Mesodermal cell (in vitro differentiated cells): ENCODE results near the gene TOP3A.

ENCODE experiments used
- H3K27ac ChIP-seq: 2 replicates; pipeline ENCODE4 v1.7.0; 2013; ENCODE audit warnings: mild to moderate bottlenecking, low read depth, low read length, moderate library complexity; ENCODE audit not compliant: severe bottlenecking
- H3K36me3 ChIP-seq: 2 replicates; pipeline ENCODE4 v1.7.1; 2013; ENCODE audit warnings: mild to moderate bottlenecking, low read length, moderate library complexity; ENCODE audit not compliant: control insufficient read depth, insufficient read depth
- H3K4me1 ChIP-seq: one replicate; pipeline ENCODE4 v1.7.1; 2013; ENCODE audit warnings: mild to moderate bottlenecking, low read length; ENCODE audit not compliant: insufficient read depth, control insufficient read depth, poor library complexity, severe bottlenecking
- H3K4me3 ChIP-seq: 2 replicates; pipeline ENCODE4 v1.7.0; 2013; ENCODE audit warnings: low read length, control low read depth, mild to moderate bottlenecking; ENCODE audit not compliant: insufficient read depth, poor library complexity, severe bottlenecking; ENCODE audit errors: extremely low read depth
- H3K9me3 ChIP-seq: 2 replicates; pipeline ENCODE4 v1.7.1; 2013; ENCODE audit warnings: mild to moderate bottlenecking, low read length, moderate library complexity; ENCODE audit not compliant: control insufficient read depth
- WGBS, 2 experiments: methylation state at CpG; one replicate each; pipeline ENCODE4 v1.1.5; 2013; ENCODE audit warnings: missing lambda C conversion rate in 2 of 2; ENCODE audit not compliant: insufficient coverage in 2 of 2; 5-methylcytosine and 5-hydroxymethylcytosine counted together

Gene TOP3A

GRCh38 chr17:18270046-18270931 lies 44.5 kb downstream of the TOP3A start:
- H3K36me3 ChIP-seq = peaks cover 34% of the 10 kb centered on the region
- no peaks in the 10 kb centered on the region for H3K9me3 ChIP-seq
- H3K4me3 ChIP-seq = no peak overlapping the region
- peaks cover 19% of the 10 kb centered on the region for H3K4me1 ChIP-seq
- no peak overlapping the region for H3K27ac ChIP-seq
- WGBS, 2 experiments = 92 to 96% methylated on average over 8 to 12 of the region's 14 CpGs

- 43 to 44% methylated on average over 11 to 12 of the region's 14 CpGs for whole genome bisulfite sequencing, 2 experiments
- H3K36me3 ChIP-seq = peaks cover 37% of the 10 kb centered on the region
- no peak overlapping the region for H3K4me3 ChIP-seq
- H3K27ac ChIP-seq = peak overlapping the region; percentile 91
- no peaks in the 10 kb centered on the region for H3K9me3 ChIP-seq
- peaks cover 19% of the 10 kb centered on the region for H3K4me1 ChIP-seq
Measured at GRCh38 chr17:18267927-18268711, 46.7 kb downstream of the TOP3A start.

- H3K36me3 ChIP-seq = peaks cover 39% of the 10 kb centered on the region
- peak overlapping the region; percentile 91 for H3K27ac ChIP-seq
- WGBS, 2 experiments = 96 to 97% methylated on average over 5 of the region's 10 CpGs
Measured at GRCh38 chr17:18267366-18267765, 47.4 kb downstream of the TOP3A start.

GRCh38 chr17:18263885-18264682 lies 50.7 kb downstream of the TOP3A start:
- 94 to 95% methylated on average over 50 of the region's 50 CpGs for WGBS, 2 experiments

More at GRCh38 chr17:18267366-18267765, 47.4 kb downstream of the TOP3A start:
- no peaks in the 10 kb centered on the region for H3K9me3 ChIP-seq
- peaks cover 19% of the 10 kb centered on the region for H3K4me1 ChIP-seq
- H3K4me3 ChIP-seq = no peak overlapping the region

GRCh38 chr17:18262641-18263040 lies 52.2 kb downstream of the TOP3A start:
- no peak overlapping the region for H3K27ac ChIP-seq
- peaks cover 11% of the 10 kb centered on the region for H3K4me1 ChIP-seq
- H3K9me3 ChIP-seq = no peaks in the 10 kb centered on the region
- 94 to 99% methylated on average over 11 to 12 of the region's 12 CpGs for WGBS, 2 experiments
- H3K36me3 ChIP-seq = peaks cover 33% of the 10 kb centered on the region
- H3K4me3 ChIP-seq = no peak overlapping the region

More at GRCh38 chr17:18263885-18264682, 50.7 kb downstream of the TOP3A start:
- Histone ChIP-seq H3K9me3 (no peaks in the 10 kb centered on the region), H3K36me3 (peaks cover 33% of the 10 kb centered on the region), H3K4me3 (no peak overlapping the region), H3K4me1 (peaks cover 23% of the 10 kb centered on the region), H3K27ac (no peak overlapping the region)

- WGBS, 2 experiments = 95 to 96% methylated on average over 2 of the region's 2 CpGs
- H3K4me3 ChIP-seq = peak overlapping the region; percentile 81
- peaks cover 33% of the 10 kb centered on the region for H3K36me3 ChIP-seq
- peaks cover 14% of the 10 kb centered on the region for H3K4me1 ChIP-seq
- H3K27ac ChIP-seq = no peak overlapping the region
- H3K9me3 ChIP-seq = no peaks in the 10 kb centered on the region
Measured at GRCh38 chr17:18262111-18262510, 52.7 kb downstream of the TOP3A start.

- Histone ChIP-seq H3K4me3 (peak overlapping the region; percentile 81), H3K27ac (no peak overlapping the region), H3K4me1 (peaks cover 18% of the 10 kb centered on the region), H3K36me3 (peaks cover 37% of the 10 kb centered on the region), H3K9me3 (no peaks in the 10 kb centered on the region)
- 84 to 100% methylated on average over 2 to 3 of the region's 3 CpGs for WGBS, 2 experiments
Measured at GRCh38 chr17:18261659-18262058, 53.1 kb downstream of the TOP3A start.

GRCh38 chr17:18261146-18261515 lies 53.7 kb downstream of the TOP3A start:
- peaks cover 21% of the 10 kb centered on the region for H3K4me1 ChIP-seq
- H3K4me3 ChIP-seq = peak overlapping the region; percentile 81
- 9 to 18% methylated on average over 11 to 16 of the region's 16 CpGs for WGBS, 2 experiments
- H3K27ac ChIP-seq = peak overlapping the region; percentile 89
- peaks cover 43% of the 10 kb centered on the region for H3K36me3 ChIP-seq
- H3K9me3 ChIP-seq = no peaks in the 10 kb centered on the region

GRCh38 chr17:18260332-18261145 lies 54.3 kb downstream of the TOP3A start, which contains the start of gene MIEF2:
TSS of gene MIEF2 (plus strand) at chr17:18260662. CDS start at chr17:18262721, 2,059 bp downstream.
- Histone ChIP-seq H3K36me3 (peaks cover 46% of the 10 kb centered on the region), H3K9me3 (no peaks in the 10 kb centered on the region), H3K4me3 (peak within 1 kb of the TSS; percentile 81), H3K4me1 (peaks cover 21% of the 10 kb centered on the region), H3K27ac (peak within 1 kb of the TSS; percentile 89)
- 1% methylated on average over 57 to 62 of the region's 72 CpGs for WGBS, 2 experiments
